HG03060 (cell line): Measurements from ENCODE around the gene TPCN1.
"Not testable (repeated sequence)": the region's sequence is repeated elsewhere in the genome, so short reads cannot be mapped to it uniquely, and the experiment has no call there.

ENCODE experiments used
- ATAC-seq: cut with Tn5 transposase; IDR thresholded peaks from one replicate; pipeline ENCODE4 v1.9.1; 2021; ENCODE audit warnings: low read depth, moderate number of reproducible peaks; ENCODE audit not compliant: unreplicated experiment

TPCN1 gene

DNA sequence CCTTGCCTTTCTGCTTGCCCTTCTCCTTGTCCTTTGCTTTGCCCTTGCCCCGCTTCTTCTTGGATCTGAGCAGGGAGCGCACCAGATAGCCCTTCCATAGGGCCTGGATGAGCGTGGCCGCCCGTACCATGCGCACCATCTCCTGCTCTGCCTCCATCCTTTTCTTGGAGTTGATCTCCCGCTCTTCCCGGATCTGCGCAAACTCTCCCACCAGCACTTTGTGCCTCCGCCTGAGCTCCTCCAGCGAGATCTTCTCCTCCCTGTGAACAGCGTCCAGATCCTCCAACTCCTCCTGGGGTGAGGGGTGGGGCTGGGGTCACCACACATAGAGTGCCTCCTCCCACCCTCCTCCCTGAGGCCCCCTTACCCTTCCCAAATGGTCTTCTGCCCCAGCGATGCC lies 25.7 kb upstream of the TPCN1 start:
- no peak for ATAC-seq

DNA sequence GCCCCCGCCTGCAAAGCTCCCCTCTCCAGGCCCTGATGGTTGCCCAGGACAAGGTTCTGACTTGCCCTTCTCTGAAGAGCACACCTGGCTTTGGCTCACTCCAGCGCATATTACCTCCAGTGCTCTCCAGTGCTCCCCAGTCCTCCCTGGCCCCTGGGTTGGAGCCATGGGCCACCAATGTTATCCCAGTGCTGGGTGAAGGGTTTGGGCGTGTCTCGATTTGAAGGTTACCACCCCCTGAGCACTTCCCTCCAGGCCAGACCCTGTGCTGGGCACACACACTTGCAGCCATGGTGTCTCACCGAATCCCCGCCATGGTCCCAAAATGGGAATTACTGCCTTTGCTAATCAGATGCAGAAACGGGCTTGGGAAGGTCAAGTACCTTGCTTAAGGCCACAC lies 24.7 kb upstream of the TPCN1 start:
- no peak for ATAC-seq

DNA sequence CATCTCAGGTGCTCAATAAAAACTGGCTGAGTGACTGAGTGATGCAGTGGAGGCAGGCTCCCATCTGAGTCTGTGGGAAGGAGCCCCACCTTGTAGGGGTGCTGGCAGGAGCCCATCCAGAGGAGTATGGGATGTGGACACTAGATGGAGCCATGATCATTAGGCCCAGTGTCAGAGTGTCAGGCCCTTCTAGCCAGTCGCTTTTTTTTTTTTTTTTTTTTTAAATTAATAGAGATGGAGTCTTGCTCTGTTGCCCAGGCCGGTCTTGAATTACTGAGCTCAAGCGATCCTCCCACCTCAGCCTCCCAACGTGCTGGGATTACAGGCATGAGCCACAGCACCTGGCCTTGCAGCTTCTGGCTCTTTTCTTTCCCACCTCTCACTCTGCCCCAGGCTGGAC lies 24.3 kb upstream of the TPCN1 start:
- no peak for ATAC-seq

DNA sequence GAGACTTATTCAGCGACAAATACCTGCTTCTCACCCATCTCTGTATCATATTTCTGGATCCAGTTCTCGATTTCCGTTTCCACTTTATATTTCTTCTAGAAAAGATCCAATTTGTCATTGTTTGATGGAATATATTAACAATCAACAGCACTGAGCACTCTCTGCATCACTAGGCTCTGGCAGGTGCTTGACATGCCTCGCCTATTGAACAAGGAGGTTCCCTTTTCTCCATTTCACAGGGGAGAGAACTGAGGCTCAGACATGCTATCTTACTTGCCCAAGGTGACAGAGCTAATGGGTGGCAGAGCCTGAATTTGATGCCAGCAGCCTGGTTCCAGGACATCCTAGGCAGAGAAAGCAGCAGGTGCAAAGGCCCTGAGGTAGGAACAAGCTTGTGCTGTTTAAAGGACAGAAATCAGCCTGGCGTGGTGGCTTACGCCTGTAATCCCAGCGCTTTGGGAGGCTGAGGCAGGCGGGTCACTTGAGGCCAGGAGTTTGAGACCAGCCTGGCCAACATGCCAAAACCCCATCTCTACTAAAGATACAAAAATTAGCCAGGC lies 23.7 kb upstream of the TPCN1 start:
- ATAC-seq: no peak

DNA sequence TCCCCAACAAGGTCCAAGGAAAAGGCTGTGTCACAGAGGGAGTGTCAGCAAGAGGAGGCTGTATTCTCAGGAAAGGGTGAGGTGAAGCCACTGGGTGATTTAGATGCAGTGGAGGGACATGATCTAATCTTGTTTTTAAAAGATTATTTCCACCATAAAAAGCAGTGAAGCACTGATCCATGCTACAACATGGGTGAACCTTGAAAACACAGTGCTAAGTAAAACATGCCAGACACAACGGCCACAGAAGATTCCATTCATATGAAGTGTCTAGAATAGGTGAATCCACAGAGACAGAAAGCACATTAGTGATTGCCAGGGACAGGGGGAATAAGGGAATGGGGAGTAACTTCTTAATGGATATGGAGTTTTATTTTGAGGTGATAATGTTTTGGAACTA lies 23.0 kb upstream of the TPCN1 start:
- ATAC-seq: no peak

DNA sequence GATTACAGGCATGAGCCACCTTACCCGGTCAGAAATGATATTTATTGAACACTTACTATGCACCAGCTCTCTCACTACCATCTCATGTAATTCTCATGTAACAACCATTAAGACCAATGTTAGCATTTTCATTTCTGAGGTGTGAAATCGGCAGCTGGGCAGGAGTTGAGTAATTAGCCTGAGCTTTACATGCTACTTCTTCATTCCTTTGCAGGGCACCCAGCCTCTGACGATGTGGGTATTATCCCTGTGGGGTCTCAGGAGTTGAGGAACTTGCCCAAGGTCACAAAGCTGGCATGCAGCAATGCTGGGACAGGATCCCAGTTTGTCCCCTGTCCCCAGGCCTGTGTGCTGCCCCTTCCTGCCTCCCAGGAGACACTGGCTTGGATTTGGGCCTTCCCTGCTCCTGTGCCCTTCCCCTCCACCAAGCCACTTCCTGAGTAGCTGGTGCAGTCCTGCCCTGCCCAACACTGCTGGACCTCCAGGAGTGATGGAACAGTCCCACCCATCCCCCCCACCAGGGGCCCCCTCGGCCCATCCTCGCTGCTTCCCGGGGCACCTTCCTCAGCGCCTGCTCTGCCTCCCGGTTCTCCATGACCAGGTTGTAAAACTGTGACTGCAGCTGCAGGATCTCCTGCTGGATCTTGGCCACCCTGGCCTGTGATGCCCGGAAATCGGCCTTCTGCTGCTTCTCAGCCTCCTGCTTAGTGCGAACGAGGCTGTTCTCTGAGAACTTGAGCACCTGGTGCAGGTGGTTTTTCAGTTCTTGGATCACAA lies 21.1 kb upstream of the TPCN1 start:
- ATAC-seq: no peak

DNA sequence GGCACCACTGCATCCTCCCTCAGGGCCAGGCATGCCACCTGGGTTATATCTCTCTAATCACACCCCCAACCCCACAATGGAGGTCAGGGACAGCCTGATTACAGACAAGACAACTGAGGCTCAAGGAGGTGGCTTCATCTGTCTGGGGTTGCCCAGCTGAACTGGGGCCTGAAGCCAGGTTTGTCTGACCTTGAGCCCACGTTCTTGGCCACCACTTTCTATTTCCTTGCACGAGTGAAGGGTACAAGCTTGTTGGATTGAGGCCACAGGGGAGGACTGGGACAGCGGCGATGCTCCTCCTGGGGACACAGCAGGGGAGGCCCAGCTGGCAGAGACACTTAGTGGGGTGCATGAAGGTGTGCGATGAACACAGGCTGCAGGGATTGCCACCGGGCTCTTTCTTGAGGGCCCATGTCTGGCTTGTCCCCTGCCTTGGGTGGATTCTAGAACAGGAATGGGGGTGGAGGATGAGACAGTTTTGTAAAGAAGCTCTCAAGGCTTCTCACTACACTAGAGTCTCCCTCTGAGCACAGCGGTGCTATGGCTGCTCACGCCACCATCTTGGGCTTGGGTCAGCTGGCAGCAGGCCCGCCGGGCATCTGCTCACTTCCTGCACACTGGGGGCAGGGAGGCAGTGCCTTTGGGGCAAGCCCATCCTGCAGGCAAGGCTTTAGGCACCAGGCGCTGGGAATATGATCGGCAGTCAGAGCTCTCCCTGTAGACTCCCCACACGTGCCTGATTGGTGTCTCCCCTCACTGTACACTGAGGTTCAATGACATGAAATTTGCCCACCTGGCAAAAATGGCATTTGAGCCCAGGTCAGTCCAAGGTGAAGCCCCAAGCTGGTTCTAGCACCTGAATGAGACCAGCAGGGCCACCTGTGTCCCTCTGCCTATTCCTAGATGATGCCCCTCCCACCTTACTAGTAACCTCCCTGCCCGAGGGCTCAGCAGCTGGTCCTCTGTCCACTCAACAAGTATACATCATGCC lies 19.8 kb upstream of the TPCN1 start:
- no peak for ATAC-seq

DNA sequence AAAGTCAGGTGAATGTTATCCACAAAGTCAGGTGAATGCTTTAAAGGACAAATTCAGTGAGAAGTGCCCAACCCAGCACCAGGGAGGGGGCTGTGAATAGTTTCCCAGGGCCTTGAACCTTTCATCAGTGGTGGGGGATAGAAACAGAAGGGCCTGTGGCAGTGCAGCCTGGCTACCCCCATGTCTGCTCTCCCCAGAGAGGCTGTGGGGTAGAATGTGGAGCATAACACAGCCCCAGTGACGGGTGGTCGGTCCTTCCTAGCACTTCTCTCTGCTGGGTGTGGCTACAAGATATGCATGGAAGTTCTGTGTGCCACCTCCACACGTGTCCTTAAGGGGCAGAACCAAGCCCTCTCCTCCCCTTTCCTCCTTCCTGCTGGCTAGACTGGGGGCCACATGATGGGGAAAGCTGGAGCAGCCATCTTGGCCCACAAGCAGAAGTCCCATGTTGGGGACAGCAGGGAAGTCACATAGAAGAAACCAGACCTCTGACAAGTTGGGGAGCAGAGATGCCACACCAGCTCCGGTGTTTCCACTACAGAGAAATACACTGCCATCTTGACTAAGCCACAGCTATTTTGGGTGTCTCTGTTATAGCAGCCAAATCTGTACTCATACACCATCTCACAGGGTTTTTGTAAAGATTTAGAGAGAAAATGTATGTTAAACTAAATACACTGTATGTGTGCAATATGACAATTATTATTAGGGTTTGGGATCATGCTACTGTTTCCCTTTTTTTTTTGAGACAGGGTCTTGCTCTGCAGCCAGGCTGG lies 18.8 kb upstream of the TPCN1 start:
- ATAC-seq: no peak

DNA sequence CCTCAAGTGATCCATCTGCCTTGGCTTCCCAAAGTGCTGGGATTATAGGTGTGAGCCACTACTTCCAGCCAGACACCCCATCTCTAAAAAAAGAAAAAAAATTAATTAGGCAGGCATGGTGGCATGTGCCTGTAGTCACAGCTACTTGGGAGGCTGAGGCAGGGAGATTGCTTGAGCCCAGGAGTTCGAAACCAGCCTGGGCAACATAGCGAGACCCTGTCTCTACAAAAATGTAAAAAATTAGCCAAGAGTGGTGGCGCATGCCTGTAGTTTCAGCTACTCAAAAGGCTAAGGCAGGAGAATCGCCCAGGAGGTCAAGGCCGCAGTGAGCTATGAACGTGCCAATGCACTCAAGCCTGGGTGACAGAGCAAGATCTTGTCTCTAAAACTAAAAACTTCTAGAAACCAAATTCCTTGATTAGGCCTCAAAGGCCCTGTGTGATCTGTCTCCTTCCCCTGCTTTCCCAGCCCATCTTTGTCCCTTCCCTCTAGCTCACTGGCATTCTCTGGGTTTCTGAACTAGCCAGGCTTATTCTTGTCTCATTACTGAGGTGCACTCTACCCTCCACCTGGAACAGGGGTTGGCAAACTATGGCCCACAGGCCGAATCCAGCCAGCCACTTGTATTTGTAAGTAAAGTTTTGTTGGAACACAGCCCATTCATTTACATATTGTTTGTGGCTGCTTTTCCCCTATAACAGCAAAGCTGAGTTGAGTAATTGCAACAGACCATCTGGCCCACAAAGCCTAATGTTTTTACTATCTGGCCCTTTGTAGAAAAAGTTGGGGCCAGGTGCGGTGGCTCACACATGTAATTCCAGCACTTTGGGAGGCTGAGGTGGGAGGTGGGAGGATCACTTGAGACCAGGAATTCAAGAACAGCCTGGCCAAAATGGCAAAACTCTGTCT lies 17.2 kb upstream of the TPCN1 start:
- no peak for ATAC-seq

DNA sequence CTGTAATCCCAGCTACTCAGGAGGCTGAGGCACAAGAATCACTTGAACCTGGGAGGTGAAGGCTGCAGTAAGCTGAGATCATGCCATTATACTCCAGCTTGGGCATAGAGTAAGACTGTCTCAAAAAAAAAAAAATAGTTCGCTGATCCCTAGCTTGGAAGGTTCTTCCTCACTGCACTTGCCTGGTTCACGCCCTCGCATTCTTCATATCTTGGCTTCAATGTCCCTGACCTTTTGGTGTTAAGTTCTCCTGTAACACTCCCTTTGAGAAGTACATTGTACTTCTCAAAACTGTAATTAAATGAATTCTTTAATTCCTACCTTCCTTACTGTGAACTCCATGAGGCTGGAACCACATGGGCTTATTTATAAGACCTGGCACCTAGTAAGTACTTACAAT lies 16.5 kb upstream of the TPCN1 start:
- ATAC-seq: no peak

DNA sequence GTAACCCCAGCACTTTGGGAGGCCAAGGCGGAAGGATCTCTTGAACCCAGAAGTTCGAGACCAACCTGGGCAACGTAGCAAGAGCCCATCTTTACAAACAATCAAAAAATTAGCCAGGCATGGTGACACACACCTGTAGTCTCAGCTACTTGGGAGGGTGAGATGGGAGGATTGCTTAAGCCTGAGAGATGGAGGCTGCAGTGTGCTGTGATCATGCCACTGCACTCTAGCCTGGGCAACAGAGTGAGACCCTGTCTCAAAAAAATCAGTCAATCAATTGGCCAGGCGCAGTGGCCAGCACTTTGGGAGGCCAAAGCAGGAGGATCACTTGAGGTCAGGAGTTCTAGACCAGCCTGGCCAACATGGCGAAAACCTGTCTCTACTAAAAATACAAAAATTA lies 14.5 kb upstream of the TPCN1 start:
- ATAC-seq: not testable (repeated sequence)

DNA sequence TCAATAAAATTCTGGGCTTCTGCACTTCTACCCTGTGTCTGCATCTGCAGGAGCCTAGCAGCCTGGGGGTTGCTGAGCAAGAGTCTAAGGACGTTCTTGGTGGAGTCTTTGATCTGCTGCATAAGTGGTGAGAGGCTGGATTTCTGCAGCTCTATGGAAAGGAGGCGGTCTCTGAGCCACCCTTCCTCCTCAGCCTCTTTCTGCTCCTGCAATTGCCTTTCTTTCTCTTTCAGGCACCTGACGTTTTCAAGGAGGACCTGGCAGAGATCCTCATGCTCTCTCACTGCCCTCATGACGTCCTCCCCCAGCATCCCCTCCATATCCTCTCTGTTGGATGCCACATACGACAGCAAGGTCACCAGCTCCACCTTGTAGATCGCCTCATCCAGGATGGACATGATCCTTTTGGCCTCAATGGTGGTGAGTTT lies 13.6 kb upstream of the TPCN1 start:
- ATAC-seq: no peak

DNA sequence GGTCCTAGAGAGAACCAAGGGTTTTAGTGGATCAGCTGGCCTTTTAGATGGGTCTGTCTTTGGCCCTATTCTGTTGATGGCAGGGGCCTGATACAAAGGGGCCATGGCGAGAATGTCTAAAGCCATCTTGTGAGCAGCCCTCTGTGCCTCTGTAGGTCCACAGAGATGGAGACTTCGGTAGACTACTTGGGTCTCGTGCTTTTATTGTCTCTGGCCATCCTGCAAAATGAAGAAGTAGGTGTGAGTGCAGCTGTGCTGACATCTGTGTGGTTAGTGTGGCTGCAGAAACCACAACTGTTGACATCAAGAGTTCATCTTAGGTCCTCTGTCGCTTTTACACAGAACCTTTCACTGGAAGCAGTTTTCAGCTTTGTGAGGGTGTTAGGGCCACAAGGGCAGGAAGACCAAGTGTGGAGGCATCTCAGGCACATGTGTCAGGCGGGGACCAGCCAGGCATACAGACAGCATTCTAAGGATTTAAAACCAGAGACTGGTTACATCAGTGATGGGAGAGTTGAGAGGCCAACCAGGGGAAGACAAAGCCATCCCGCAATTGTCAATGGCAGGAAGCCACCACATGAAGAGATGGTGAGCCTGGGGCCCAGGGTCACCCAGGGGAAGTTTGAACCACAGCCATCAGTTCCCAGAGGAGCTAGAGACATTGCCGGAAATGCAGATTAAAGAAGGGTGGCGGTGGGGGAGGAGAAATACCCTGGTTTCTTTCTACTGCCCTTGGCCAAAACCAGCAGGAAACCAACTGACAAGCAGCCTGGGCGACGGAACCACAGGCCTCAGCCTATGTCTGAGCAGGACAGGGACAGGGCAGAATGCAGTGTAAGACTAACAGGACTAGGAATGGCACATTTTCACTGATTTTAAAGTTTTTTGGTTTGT lies 13.0 kb upstream of the TPCN1 start:
- ATAC-seq: peak; percentile 58

DNA sequence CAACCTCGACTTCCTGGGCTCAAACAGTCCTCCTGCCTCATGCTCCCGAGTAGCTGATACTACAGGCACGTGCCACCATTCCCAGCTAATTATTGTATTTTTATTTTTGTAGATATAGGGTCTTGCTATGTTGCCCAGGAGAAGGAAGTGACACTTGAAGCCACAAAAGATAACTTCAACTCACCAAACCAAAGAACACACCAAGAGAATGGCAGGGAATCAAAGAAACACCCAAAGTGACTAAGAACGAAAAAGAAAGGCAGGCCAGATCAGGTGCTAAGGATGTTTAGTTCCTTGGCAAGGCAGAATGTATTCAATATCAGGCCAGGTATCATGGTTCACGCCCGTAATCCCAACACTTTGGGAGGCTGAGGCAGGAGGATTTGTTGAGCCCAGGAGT lies 10.1 kb upstream of the TPCN1 start:
- ATAC-seq: no peak

DNA sequence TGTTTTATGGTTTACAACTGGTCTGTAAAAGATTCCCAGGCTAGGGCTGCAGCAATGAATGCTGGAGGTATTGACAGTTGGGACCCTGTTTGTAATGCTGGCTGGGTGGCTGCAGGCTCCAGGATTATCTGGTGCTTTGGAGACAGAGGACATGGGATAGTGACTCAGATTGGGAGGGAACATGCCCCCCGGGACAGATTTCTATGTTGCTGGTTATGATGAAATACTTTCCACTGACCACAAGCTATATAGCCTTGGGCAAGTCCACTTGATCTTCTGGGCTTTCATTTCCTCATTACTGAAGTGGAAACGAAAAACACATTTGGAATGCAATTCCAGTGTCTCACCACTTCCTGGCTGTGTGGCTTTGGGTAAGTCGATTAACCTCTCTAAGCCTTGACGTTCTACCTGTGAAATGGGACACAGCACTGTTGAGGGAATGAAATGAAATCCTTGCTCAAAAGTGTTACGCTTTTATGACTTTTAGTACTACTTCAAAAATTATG lies 6.3 kb upstream of the TPCN1 start:
- ATAC-seq: no peak

DNA sequence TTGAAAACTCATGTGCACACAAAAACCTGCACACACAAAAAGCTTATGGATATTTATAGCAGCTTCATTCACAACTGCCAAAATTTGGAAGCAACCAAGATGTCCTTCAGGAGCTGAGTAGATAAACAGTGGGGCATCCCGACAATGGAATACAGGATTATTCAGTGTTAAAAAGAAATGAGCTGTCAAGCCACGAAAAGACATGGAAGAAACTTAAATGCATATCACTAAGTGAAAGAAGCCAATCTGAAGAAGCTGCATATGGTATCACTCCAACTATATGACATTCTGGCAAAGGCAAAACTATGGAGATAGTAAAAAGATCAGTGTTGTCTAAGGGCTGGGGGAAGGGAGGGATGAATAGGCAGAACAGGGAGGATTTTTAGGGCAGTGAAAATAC lies 5.2 kb upstream of the TPCN1 start:
- ATAC-seq: no peak

DNA sequence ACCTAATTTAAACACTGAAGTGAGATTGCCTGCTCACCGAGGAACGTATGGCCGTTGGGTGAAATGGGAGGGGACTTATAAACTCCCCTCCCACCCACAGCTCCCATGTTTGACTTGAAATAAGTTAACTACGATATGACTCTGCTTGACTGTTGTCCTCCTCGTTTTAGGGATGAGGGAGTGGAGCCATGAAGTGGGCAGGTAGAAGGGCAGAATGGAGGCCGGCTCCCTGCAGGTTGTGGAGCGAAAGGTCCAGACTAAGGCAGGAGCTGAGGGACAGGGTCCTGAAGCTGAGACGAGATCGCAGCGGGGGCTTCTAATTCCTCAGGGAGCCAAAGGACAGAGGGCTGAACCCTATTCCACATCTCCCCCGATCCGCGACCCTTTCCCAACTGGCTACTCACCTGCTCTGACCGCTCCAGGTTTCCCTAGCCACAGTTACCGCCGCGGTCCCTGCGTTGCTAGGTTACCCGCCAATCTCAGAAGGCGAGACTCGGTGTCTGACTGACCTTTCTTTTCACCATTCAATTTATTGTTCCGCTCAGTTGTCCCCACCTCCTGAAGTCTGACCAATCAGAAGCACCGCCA lies 577 bp upstream of the TPCN1 start:
- no peak for ATAC-seq
